Suprapubic skin (tissue), 4 donors: ENCODE measurements around the gene SOX13. TPM values are rescaled to one million over a fixed set of nuclear protein-coding genes. Genes with fewer than 3 reads are reported as not detected.

ENCODE experiments used
- DNase-seq, 2 donors: peaks; one replicate each; pipeline ENCODE4 v3.0.0-alpha.2; 2019; ENCODE audit warnings: low spot score in 2 of 2
- H3K27ac ChIP-seq: fragments of 200-600 bp; sonication (generic); one replicate; pipeline ENCODE4 v1.5.1; 2019
- H3K27me3 ChIP-seq: fragments of 200-600 bp; sonication (generic); one replicate; pipeline ENCODE4 v1.5.1; 2019
- H3K36me3 ChIP-seq: fragments of 200-600 bp; sonication (generic); one replicate; pipeline ENCODE4 v1.5.1; 2019
- H3K4me1 ChIP-seq: fragments of 200-600 bp; sonication (generic); one replicate; pipeline ENCODE4 v1.5.1; 2019
- H3K4me3 ChIP-seq: fragments of 200-600 bp; sonication (generic); one replicate; pipeline ENCODE4 v1.5.1; 2019; ENCODE audit warnings: mild to moderate bottlenecking
- H3K9me3 ChIP-seq: fragments of 200-600 bp; sonication (generic); one replicate; pipeline ENCODE4 v1.5.1; 2019
- EP300 ChIP-seq: sonication (generic); formaldehyde crosslinking; IDR thresholded peaks from one replicate; pipeline ENCODE4 v1.6.1; 2017; ENCODE audit warnings: antibody characterized with exemption
- POLR2A ChIP-seq, 2 donors: fragments of 450-650 bp; IDR thresholded peaks; one replicate each; pipeline ENCODE4 v1.6.1; 2017; ENCODE audit warnings: antibody characterized with exemption in 2 of 2, mild to moderate bottlenecking in 2 of 2, moderate library complexity in 2 of 2
- POLR2AphosphoS5 ChIP-seq, 3 donors: sonication (generic); formaldehyde crosslinking; IDR thresholded peaks; one replicate each; pipeline ENCODE4 v1.6.1; 2017; ENCODE audit warnings: antibody characterized with exemption in 3 of 3
- WGBS: methylation state at CpG from one replicate; pipeline ENCODE4 v1.1.5; 2018; 5-methylcytosine and 5-hydroxymethylcytosine counted together
- total RNA-seq, 4 donors: library from RNA; depleted of rRNA; stranded (reverse); fragments of >200 nt; gene quantifications; one replicate each; pipeline ENCODE4 v1.1.0, GENCODE V29; 2016
- TF ChIP-seq, protein P1 (sequence below), 2 donors: fragments of 200-600 bp in 1 of 2; fragments of 450-650 bp in 1 of 2; sonication (generic) in 1 of 2; IDR thresholded peaks; one replicate each; pipeline ENCODE4 v1.5.1; 2016 to 2019; ENCODE audit warnings: antibody characterized with exemption in 2 of 2, mild to moderate bottlenecking in 1 of 2, moderate library complexity in 1 of 2

SOX13 gene
- total RNA-seq, 4 donors from 2014 or later = 10.1 to 20.6 (median 15.6) TPM

DNA sequence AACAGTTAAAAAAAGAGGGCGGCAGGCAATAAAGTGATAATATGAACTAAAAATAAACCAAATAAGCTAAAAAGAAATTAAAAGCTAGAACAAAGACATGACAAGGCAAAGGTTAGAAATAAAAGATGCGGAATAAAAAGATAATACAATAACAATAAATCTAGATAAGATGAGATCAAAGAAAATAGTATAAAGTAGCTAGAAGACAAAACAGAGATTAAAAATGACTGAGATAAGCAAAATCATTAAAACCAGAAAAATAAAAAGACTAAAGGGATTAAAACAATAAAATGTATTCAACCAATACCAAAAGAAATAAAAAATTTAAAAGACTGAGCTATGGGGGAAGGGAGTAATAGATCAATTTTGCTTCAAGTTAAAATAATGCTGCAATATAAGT lies 10.8 kb upstream of the SOX13 start:
- no peaks in the 10 kb centered on the region for H3K9me3 ChIP-seq
- no peak overlapping the region for H3K4me3 ChIP-seq
- no peak for DNase-seq
- WGBS = 72% methylated on average over 2 of the region's 2 CpGs
- H3K27ac ChIP-seq = no peak overlapping the region
- no peaks in the 10 kb centered on the region for H3K36me3 ChIP-seq
- peaks cover 4% of the 10 kb centered on the region for H3K4me1 ChIP-seq
- no peak for TF ChIP-seq POLR2A (IDR thresholded peaks at IDR 0.05)
- H3K27me3 ChIP-seq = no peaks in the 10 kb centered on the region

DNA sequence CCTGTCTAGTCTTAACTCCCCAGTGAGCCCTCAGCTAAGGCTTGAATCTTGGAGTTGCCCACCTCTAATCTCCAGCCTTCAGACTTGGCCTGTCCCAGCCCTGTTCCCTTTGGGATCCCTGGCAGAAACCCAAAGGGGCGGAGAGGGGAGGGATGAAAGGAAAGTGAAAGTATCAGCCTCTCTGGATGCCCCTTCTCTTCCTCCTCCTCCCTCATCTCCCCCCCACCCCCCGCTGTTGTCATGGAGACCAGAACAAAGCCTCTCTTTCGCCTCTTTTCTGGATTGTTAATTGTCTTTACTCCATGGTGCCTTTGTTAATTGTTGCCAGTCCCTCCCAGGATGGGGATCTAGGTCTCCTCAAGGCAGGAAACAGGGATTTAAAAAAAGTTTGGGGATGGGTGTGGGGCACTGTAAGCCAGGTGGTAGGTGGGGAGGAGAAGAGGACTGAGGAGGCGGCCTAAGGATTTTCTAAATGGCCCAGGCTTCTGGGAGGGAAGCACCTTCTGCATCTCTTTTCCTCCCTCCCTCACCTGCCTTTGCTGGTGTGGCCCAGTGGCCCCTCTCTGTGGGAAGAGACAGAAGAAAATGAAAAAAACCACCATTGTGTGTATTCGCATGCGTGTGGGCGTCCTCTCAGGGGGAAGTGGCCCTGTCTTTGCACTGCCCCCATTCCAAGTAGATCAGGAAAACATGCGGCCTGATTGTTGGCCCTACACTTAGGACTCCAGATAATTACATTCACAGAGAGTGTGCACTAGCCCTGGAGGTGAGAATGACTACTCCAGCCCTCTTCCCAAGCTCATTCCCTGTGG lies 7.5 kb upstream of the SOX13 start:
- Histone ChIP-seq H3K4me1 (peaks cover 4% of the 10 kb centered on the region), H3K27ac (no peak overlapping the region), H3K9me3 (no peaks in the 10 kb centered on the region), H3K27me3 (no peaks in the 10 kb centered on the region), H3K4me3 (no peak overlapping the region), H3K36me3 (no peaks in the 10 kb centered on the region)
- TF ChIP-seq POLR2AphosphoS5 (IDR thresholded peaks at IDR 0.05) = no peak
- no peak for TF ChIP-seq EP300
- no peak for DNase-seq
- 50% methylated on average over 8 of the region's 8 CpGs for WGBS

DNA sequence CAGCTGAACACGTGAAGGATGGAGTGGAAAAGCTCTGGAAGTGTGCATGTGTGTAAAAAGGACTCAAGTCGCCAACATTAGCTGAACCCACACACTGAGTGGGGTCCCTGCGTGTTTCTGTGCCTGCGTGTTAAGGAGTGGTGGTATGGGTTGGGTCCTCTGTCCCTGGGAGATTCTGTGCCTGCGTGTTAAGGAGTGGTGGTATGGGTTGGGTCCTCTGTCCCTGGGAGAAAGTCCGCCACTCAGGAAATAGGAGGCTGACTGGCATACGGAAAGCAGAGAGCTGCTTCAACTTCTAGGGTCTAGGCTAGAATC lies 7.0 kb upstream of the SOX13 start:
- Histone ChIP-seq H3K36me3 (no peaks in the 10 kb centered on the region), H3K4me3 (no peak overlapping the region), H3K27me3 (no peaks in the 10 kb centered on the region), H3K9me3 (no peaks in the 10 kb centered on the region), H3K27ac (no peak overlapping the region), H3K4me1 (peaks cover 4% of the 10 kb centered on the region)
- TF ChIP-seq EP300 (no peak), POLR2AphosphoS5 (IDR thresholded peaks at IDR 0.05) (no peak)
- no peak for DNase-seq
- 88% methylated on average over 7 of the region's 7 CpGs for WGBS

DNA sequence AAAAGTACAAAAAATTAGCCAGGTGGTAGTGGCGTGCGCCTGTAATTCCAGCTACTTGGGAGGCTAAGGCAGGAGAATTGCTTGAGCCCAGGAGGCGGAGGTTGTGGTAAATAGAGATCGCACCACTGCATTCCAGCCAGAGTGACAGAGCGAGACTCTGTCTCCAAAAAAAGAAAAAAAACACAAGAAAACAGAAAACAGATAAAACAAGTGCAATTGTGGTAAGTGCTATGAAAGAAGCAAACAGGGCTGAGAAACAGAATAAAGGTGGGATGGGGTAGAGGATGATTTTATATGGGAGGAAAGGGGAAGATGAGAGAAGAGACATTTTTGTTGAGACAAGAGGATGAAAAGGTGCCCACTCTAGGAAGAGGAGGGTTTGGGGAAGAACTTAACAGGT lies 5.0 kb upstream of the SOX13 start:
- TF ChIP-seq POLR2AphosphoS5 (IDR thresholded peaks at IDR 0.05) (no peak), POLR2A (IDR thresholded peaks at IDR 0.05) (no peak), EP300 (no peak)
- TF ChIP-seq, protein P1, sequence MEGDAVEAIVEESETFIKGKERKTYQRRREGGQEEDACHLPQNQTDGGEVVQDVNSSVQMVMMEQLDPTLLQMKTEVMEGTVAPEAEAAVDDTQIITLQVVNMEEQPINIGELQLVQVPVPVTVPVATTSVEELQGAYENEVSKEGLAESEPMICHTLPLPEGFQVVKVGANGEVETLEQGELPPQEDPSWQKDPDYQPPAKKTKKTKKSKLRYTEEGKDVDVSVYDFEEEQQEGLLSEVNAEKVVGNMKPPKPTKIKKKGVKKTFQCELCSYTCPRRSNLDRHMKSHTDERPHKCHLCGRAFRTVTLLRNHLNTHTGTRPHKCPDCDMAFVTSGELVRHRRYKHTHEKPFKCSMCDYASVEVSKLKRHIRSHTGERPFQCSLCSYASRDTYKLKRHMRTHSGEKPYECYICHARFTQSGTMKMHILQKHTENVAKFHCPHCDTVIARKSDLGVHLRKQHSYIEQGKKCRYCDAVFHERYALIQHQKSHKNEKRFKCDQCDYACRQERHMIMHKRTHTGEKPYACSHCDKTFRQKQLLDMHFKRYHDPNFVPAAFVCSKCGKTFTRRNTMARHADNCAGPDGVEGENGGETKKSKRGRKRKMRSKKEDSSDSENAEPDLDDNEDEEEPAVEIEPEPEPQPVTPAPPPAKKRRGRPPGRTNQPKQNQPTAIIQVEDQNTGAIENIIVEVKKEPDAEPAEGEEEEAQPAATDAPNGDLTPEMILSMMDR (IDR thresholded peaks at IDR 0.05) = no peak
- Histone ChIP-seq H3K4me3 (no peak overlapping the region), H3K27ac (no peak overlapping the region), H3K4me1 (peaks cover 11% of the 10 kb centered on the region), H3K36me3 (no peaks in the 10 kb centered on the region), H3K27me3 (no peaks in the 10 kb centered on the region), H3K9me3 (no peaks in the 10 kb centered on the region)
- 86% methylated on average over 5 of the region's 5 CpGs for WGBS
- no peak for DNase-seq

DNA sequence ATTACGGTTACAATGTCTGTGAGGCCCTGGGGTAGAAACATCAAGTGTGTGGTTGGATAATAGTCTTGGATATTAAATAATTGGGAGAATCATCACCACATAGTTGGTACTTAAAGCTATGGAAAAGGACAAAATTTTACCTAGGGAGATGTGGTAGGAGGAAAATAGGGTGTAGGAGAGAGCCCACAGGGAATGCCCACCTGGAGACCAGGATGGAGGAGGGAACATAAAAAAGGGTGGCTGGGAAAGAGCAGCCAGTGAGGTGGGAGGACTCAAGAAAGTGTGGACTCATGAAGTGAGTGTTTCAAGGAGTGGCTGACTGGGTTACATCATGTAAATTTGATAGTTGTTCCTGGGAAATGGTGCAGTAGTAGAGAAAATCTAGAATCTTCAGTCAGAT lies 3.0 kb upstream of the SOX13 start:
- Histone ChIP-seq H3K9me3 (no peaks in the 10 kb centered on the region), H3K27me3 (peaks cover 16% of the 10 kb centered on the region), H3K27ac (no peak overlapping the region), H3K4me3 (no peak overlapping the region), H3K36me3 (no peaks in the 10 kb centered on the region), H3K4me1 (peaks cover 24% of the 10 kb centered on the region)
- DNase-seq = no peak
- no peak for TF ChIP-seq EP300
- TF ChIP-seq, protein P1 (IDR thresholded peaks at IDR 0.05) = no peak
- TF ChIP-seq POLR2AphosphoS5 (IDR thresholded peaks at IDR 0.05) = no peak
- no peak for TF ChIP-seq POLR2A (IDR thresholded peaks at IDR 0.05)
- 58% methylated on average over 1 of the region's 1 CpG for WGBS

DNA sequence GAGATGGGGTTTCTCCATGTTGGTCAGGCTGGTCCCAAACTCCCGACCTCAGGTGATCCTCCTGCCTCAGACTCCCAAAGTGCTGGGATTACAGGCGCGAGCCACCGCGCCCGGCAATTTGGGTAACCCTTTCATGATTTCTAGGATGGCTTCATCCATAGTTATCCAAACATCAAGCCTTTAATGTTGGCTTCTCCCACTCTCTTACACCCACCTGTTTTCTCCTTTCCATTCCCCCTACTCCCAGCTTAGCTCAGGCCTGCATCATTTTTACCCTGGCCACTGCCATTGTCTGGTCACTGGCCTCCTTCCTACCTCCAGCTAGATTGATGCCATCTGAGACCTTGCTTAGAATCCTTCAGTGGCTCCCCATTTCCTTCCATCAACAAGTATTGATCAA lies 2.0 kb upstream of the SOX13 start:
- Histone ChIP-seq H3K4me3 (no peak overlapping the region), H3K4me1 (peaks cover 32% of the 10 kb centered on the region), H3K27ac (no peak overlapping the region), H3K27me3 (peaks cover 19% of the 10 kb centered on the region), H3K36me3 (no peaks in the 10 kb centered on the region), H3K9me3 (no peaks in the 10 kb centered on the region)
- WGBS = 76% methylated on average over 6 of the region's 6 CpGs
- no peak for TF ChIP-seq EP300
- no peak for DNase-seq

DNA sequence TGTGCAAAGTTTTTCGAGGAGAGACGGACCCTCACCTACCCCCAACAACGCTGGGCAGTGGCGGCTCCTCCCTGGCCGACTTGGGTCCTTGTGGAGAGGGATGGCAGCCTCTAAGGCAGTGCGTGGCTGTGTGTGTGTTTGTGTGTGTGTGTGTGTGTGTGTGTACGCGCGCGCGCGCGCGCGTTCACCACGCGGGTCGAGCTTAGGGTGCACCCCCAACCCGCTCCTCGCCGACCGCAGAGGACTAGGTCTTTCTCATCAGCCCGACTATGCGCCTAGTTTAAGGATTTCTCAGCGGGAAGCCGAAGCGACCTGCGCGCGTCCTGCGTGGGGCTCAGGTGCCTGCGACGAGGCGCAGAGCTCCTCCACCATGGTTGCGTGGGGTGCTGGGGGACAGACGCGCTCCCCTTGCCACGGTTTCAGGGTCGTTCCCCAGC lies 940 bp downstream of the SOX13 start:
- peaks cover 19% of the 10 kb centered on the region for H3K27me3 ChIP-seq
- peak overlapping the region; percentile 84 for H3K4me3 ChIP-seq
- H3K4me1 ChIP-seq = peaks cover 55% of the 10 kb centered on the region
- no peak for TF ChIP-seq POLR2A (IDR thresholded peaks at IDR 0.05)
- TF ChIP-seq, protein P1 (IDR thresholded peaks at IDR 0.05) = no peak
- no peak for TF ChIP-seq POLR2AphosphoS5 (IDR thresholded peaks at IDR 0.05)
- no peak for TF ChIP-seq EP300
- H3K27ac ChIP-seq = peak overlapping the region; percentile 92
- 0% methylated on average over 23 of the region's 39 CpGs for WGBS
- no peaks in the 10 kb centered on the region for H3K9me3 ChIP-seq
- no peaks in the 10 kb centered on the region for H3K36me3 ChIP-seq
- DNase-seq = no peak
